ENCODE data around the gene GALNT10. TPM values are rescaled to one million over a fixed set of nuclear protein-coding genes. Genes with fewer than 3 reads are reported as not detected.

Gene GALNT10
- total and polyA plus RNA-seq, 3 donors from 2014 or later: 15.7 to 19.3 (median 17.2) TPM

DNA sequence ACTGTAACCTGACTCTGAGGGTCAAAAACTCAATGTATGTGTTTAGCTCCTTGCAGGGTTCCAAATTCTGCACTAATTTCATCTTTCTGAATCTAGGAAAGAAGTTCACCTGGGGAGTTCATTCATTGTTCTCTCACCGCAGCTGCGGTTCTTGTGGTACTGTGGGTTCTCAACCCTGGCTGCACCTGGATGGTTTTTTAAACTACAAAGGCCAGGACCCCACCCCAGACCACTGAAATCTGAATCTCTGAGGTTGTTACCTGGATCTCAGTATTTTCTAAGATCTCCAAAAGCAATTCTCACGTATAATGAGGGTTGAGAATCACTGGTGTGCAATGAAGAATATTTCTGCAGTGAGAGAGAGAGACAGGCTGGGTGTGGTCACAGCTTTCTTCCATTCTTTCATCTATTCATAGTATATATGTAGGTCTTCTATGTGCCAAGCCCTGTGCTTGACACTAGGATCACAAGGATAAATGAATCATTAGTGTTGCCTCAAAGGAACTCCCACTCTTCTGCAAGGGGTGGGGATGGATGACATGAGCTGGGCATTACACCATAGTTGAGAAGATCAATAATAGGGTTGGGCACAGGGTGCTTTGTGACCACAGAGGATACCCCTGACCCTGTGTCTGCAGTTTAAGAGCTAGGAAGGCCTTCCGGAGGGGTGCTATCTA is 109.8 kb downstream of the GALNT10 start:
- DNase-seq: no peak
- TF ChIP-seq, protein P1, sequence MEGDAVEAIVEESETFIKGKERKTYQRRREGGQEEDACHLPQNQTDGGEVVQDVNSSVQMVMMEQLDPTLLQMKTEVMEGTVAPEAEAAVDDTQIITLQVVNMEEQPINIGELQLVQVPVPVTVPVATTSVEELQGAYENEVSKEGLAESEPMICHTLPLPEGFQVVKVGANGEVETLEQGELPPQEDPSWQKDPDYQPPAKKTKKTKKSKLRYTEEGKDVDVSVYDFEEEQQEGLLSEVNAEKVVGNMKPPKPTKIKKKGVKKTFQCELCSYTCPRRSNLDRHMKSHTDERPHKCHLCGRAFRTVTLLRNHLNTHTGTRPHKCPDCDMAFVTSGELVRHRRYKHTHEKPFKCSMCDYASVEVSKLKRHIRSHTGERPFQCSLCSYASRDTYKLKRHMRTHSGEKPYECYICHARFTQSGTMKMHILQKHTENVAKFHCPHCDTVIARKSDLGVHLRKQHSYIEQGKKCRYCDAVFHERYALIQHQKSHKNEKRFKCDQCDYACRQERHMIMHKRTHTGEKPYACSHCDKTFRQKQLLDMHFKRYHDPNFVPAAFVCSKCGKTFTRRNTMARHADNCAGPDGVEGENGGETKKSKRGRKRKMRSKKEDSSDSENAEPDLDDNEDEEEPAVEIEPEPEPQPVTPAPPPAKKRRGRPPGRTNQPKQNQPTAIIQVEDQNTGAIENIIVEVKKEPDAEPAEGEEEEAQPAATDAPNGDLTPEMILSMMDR (IDR thresholded peaks at IDR 0.05): no peak
- no peak for TF ChIP-seq POLR2A (IDR thresholded peaks at IDR 0.05)
- WGBS, 2 donors: 91 to 97% methylated on average over 4 of the region's 4 CpGs
- intact Hi-C loops (cut with DNase I; ENCODE audit: low total_unique reads): no loop called here
- Histone ChIP-seq H3K27ac (no peak overlapping the region), H3K9me3 (no peaks in the 10 kb centered on the region), H3K4me3 (no peak overlapping the region), H3K27me3 (no peaks in the 10 kb centered on the region), H3K4me1 (no peaks in the 10 kb centered on the region), H3K36me3 (ENCODE audit: low read depth, missing control alignments) (no peaks in the 10 kb centered on the region)

DNA sequence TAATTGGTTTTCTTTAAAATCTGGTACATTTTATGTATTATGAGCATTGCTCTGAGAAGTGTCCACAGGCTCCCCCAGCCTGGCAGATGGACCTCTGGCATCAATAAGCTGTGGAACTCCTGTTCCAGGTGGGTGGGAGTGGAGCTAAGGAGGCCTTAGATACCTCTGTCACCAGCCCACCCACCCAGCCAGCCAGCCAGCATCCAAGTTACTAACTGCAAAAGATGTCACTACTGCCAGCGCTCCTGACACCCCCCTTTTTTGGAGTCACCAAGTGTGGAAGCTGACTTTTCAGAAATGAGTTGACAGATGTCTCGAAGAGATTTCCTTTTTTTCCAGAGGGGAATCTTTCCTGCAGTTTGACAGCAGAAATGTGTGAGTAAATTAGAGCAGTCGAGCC is 111.2 kb downstream of the GALNT10 start:
- intact Hi-C loops (cut with DNase I; ENCODE audit: low total_unique reads): no loop called here

DNA sequence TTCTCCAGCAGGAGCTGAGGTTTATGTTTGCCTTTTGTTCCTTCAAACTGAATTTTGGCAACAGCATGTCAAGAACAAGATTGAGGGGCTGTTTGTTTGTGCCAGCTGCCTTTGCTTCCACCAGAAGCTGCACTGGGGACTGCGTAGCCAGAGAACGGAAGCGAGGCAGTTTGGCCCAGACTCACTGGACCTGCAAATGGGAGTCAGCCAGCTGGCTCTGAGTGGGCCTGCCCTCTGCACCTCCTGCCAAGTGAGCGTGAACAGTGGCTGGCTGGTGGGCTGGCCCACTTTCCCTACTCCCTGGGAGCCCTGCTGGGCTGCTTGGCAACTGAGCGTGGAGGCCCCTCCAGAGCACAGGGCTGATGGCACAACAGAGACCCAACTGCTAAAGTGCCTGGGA is 111.6 kb downstream of the GALNT10 start:
- intact Hi-C loops (cut with DNase I; ENCODE audit: low total_unique reads): no loop called here
- H3K9me3 ChIP-seq: no peaks in the 10 kb centered on the region
- no peak overlapping the region for H3K27ac ChIP-seq
- no peaks in the 10 kb centered on the region for H3K4me1 ChIP-seq
- no peak for DNase-seq
- no peaks in the 10 kb centered on the region for H3K27me3 ChIP-seq
- WGBS, 2 donors: 64 to 67% methylated on average over 3 to 5 of the region's 5 CpGs
- no peak overlapping the region for H3K4me3 ChIP-seq
- TF ChIP-seq, protein P1 (IDR thresholded peaks at IDR 0.05): no peak
- H3K36me3 ChIP-seq (ENCODE audit: low read depth, missing control alignments): no peaks in the 10 kb centered on the region

More for the DNA sequence above, 111.2 kb downstream of the GALNT10 start:
- H3K36me3 ChIP-seq (ENCODE audit: low read depth, missing control alignments): no peaks in the 10 kb centered on the region
- no peak overlapping the region for H3K4me3 ChIP-seq
- WGBS, 2 donors: 79 to 81% methylated on average over 3 of the region's 3 CpGs
- TF ChIP-seq POLR2A (IDR thresholded peaks at IDR 0.05): no peak
- TF ChIP-seq, protein P1 (IDR thresholded peaks at IDR 0.05): no peak
- DNase-seq: no peak
- no peak overlapping the region for H3K27ac ChIP-seq
- no peaks in the 10 kb centered on the region for H3K9me3 ChIP-seq
- H3K27me3 ChIP-seq: no peaks in the 10 kb centered on the region
- H3K4me1 ChIP-seq: no peaks in the 10 kb centered on the region

DNA sequence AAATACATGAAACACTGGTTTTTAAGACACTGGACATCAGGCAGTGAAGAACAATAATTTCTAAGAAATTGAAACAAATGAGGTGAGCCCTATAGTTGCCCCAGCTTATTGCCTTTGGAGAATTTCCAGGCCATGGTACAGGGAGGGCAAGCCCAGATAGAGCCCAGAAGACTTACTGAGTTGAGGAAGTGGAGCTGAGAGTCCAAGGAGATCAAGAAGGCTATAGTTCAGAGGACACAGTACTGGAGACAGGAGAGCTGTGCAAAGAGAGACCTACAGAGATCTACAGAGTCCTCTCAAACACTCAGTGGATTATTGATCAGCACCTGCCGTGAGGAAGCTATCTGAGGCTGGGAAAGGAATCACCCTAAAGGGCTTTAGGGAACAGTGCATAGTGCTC is 112.6 kb downstream of the GALNT10 start:
- DNase-seq: no peak
- H3K36me3 ChIP-seq (ENCODE audit: low read depth, missing control alignments): no peaks in the 10 kb centered on the region
- H3K4me3 ChIP-seq: no peak overlapping the region
- no peaks in the 10 kb centered on the region for H3K27me3 ChIP-seq
- WGBS, 2 donors: 100% methylated on average over 1 of the region's 1 CpG
- H3K27ac ChIP-seq: no peak overlapping the region
- TF ChIP-seq, protein P1 (IDR thresholded peaks at IDR 0.05): no peak
- TF ChIP-seq POLR2A (IDR thresholded peaks at IDR 0.05): no peak
- intact Hi-C loops (cut with DNase I; ENCODE audit: low total_unique reads): no loop called here
- no peaks in the 10 kb centered on the region for H3K9me3 ChIP-seq
- no peaks in the 10 kb centered on the region for H3K4me1 ChIP-seq
